GM10266 (cell line): ENCODE measurements around the gene KDM7A.

ENCODE experiments used
- DNase-seq: peaks from one replicate; pipeline ENCODE4 v3.0.0; 2012; ENCODE audit errors: extremely low spot score
- CTCF ChIP-seq: IDR thresholded peaks from 2 replicates; pipeline ENCODE4 v1.5.1; 2012; ENCODE audit warnings: mild to moderate bottlenecking, low read depth; ENCODE audit not compliant: control insufficient read depth, insufficient read depth; ENCODE audit errors: missing control alignments

Gene KDM7A, protein sequence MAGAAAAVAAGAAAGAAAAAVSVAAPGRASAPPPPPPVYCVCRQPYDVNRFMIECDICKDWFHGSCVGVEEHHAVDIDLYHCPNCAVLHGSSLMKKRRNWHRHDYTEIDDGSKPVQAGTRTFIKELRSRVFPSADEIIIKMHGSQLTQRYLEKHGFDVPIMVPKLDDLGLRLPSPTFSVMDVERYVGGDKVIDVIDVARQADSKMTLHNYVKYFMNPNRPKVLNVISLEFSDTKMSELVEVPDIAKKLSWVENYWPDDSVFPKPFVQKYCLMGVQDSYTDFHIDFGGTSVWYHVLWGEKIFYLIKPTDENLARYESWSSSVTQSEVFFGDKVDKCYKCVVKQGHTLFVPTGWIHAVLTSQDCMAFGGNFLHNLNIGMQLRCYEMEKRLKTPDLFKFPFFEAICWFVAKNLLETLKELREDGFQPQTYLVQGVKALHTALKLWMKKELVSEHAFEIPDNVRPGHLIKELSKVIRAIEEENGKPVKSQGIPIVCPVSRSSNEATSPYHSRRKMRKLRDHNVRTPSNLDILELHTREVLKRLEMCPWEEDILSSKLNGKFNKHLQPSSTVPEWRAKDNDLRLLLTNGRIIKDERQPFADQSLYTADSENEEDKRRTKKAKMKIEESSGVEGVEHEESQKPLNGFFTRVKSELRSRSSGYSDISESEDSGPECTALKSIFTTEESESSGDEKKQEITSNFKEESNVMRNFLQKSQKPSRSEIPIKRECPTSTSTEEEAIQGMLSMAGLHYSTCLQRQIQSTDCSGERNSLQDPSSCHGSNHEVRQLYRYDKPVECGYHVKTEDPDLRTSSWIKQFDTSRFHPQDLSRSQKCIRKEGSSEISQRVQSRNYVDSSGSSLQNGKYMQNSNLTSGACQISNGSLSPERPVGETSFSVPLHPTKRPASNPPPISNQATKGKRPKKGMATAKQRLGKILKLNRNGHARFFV

GRCh38 chr7:140176811-140177702, at the start of gene KDM7A:
KDM7A (minus strand) TSS chr7:140176983; CDS start chr7:140176937, 46 bp downstream.
- TF ChIP-seq CTCF, result no peak
- peak; percentile 90 for DNase-seq

- TF ChIP-seq CTCF, result no peak
- no peak for DNase-seq
Measured at GRCh38 chr7:140225562-140226249, 48.9 kb upstream of the KDM7A start.

- no peak for DNase-seq
- TF ChIP-seq CTCF, result no peak
Measured at GRCh38 chr7:140223515-140224221, 46.9 kb upstream of the KDM7A start.

GRCh38 chr7:140222814-140223213, 46.0 kb upstream of the KDM7A start:
- no peak for DNase-seq
- no peak for TF ChIP-seq CTCF

DNA sequence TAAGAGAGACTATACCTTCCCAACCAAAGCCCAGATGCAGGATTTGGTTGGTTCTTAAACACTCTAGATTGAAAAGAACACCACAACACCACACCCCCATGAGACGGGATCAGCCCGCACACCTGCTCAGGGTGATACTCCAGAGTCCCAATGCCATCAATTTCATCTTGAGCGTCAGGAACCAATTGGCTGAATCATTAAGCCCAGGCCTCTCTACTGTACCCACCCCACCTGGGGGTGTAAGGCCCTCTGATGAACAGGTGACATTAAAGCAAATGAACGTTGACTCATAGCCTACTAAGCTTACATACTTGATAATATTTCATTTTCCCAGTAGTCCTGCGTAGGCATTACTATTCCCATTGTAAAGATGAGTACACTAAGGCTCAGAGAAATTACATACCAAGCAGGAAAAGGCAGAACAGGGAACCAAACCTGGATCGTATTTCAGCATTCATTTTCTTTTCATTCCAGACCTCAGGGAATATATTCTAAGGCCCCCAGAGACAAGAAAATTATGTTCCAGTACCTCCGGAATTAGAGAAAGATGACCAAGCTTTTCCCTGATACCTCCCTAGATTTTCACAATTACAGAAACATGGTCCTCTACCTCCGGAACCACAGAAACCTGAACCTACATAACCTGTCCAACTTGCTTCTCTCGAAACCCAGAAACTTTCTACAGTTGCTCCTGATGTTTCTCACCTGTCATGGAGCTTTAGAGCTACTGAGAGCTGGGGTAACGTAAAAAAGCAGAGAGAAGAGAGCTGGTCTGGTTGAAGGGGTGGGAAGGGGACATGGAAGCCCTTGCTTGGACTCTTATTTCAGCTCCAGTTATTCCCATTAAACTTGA, 43.1 kb upstream of the KDM7A start:
- TF ChIP-seq CTCF, result no peak

More for the DNA sequence above, 43.1 kb upstream of the KDM7A start:
- no peak for DNase-seq
